HCT116 (cell line): ENCODE data around the gene DBNL. TPM values are rescaled to one million over a fixed set of nuclear protein-coding genes. Genes with fewer than 3 reads are reported as not detected.

ENCODE experiments used
- ATAC-seq: fragments of 200-7000 bp; cut with Tn5 transposase; 2 replicates; pipeline ENCODE4 v1.9.1; 2020; ENCODE audit warnings: mild to moderate bottlenecking, moderate library complexity
- BruUV-seq: library from RNA; stranded (reverse); fragments of 400-500 nt; replicated peaks from 2 replicates; lab custom pipeline; 2021; lab: Mats Ljungman, UMichigan
- CTCF ChIA-PET: fragments of 300-600 bp; sonication (Branson Sonifier 250); formaldehyde crosslinking; loops from one replicate; lab custom pipeline; 2021; ENCODE audit warnings: antibody characterized with exemption; lab: Charles Lee
- POLR2A ChIA-PET: fragments of 300-600, 350-600 bp; sonication (Branson Sonifier 250); formaldehyde crosslinking; loops from one replicate; lab custom pipeline; 2021; ENCODE audit warnings: antibody characterized with exemption; lab: Charles Lee
- RAD21 ChIA-PET, 2 experiments: fragments of 300-600 bp; sonication (Branson Sonifier 250); formaldehyde crosslinking; loops; one replicate each; lab custom pipeline; 2023; ENCODE audit warnings: low total read pairs in 2 of 2; ENCODE audit not compliant: uncharacterized antibody in 2 of 2, unreplicated experiment in 2 of 2, low non-redundant PET in 1 of 2; lab: Charles Lee
- DNase-seq: peaks from one replicate; pipeline ENCODE4 v3.0.0-alpha.2; 2010; ENCODE audit warnings: low read depth, low spot score
- H2AFZ ChIP-seq: fragments of 200-600 bp; shearing (Covaris generic), sonication (generic); 2 replicates; pipeline ENCODE4 v1.6.1; 2017; ENCODE audit warnings: low read depth, mixed run types, mixed read lengths, antibody characterized with exemption, low read length; ENCODE audit not compliant: poor library complexity, severe bottlenecking
- H3K27ac ChIP-seq: 2 replicates; pipeline ENCODE4 v1.5.1; 2012; ENCODE audit warnings: low read depth, low read length
- H3K27me3 ChIP-seq: fragments of 200-600 bp; sonication (generic); 2 replicates; pipeline ENCODE4 v1.6.1; 2016; ENCODE audit warnings: mixed run types, low read length, mixed read lengths; ENCODE audit not compliant: insufficient read depth
- H3K36me3 ChIP-seq, 2 experiments: fragments of 200-500 bp in 1 of 2; fragments of 200-600 bp in 1 of 2; sonication (Bioruptor generic) in 1 of 2; sonication (generic) in 1 of 2; 2 replicates each; pipeline versions ENCODE4 v1.5.1 to v1.6.1; 2014 to 2016; ENCODE audit warnings: low read length in 2 of 2, inconsistent platforms in 1 of 2, mixed read lengths in 1 of 2, mixed run types in 1 of 2; ENCODE audit not compliant: insufficient read depth in 2 of 2, control insufficient read depth in 1 of 2
- H3K4me1 ChIP-seq, 2 experiments: fragments of 200-600 bp in 1 of 2; sonication (generic) in 1 of 2; 2 replicates each; pipeline versions ENCODE4 v1.5.1 to v1.6.1; 2012 to 2017; ENCODE audit warnings: low read length in 2 of 2, inconsistent platforms in 1 of 2, mild to moderate bottlenecking in 1 of 2, mixed read lengths in 1 of 2, mixed run types in 1 of 2, moderate library complexity in 1 of 2; ENCODE audit not compliant: insufficient read depth in 2 of 2, control insufficient read depth in 1 of 2
- H3K4me2 ChIP-seq: fragments of 200-600 bp; sonication (generic); 2 replicates; pipeline ENCODE4 v1.6.1; 2017; ENCODE audit warnings: mixed run types, low read length, mixed read lengths
- H3K4me3 ChIP-seq, 2 experiments: fragments of 200-600 bp in 1 of 2; sonication (generic) in 1 of 2; replicated peaks in 1 of 2; 2 replicates each; pipeline ENCODE4 v1.5.1; 2011 to 2016; ENCODE audit warnings: low read length in 2 of 2, control low read depth in 1 of 2, low read depth in 1 of 2, mild to moderate bottlenecking in 1 of 2, mixed read lengths in 1 of 2, mixed run types in 1 of 2
- H3K79me2 ChIP-seq: fragments of 200-600 bp; sonication (generic); 2 replicates; pipeline ENCODE4 v1.6.1; 2017; ENCODE audit warnings: mild to moderate bottlenecking, mixed run types, low read length, moderate library complexity, mixed read lengths; ENCODE audit not compliant: insufficient read depth
- H3K9ac ChIP-seq: fragments of 200-600 bp; sonication (generic); 2 replicates; pipeline ENCODE4 v1.6.1; 2016; ENCODE audit warnings: low read length, mixed read lengths
- H3K9me2 ChIP-seq: fragments of 200-600 bp; sonication (generic), shearing (Covaris generic); 2 replicates; pipeline ENCODE4 v1.6.1; 2017; ENCODE audit warnings: mixed run types, mild to moderate bottlenecking, moderate library complexity; ENCODE audit not compliant: insufficient read depth
- H3K9me3 ChIP-seq, 2 experiments: fragments of 200-500 bp in 1 of 2; fragments of 200-600 bp in 1 of 2; sonication (Bioruptor generic) in 1 of 2; sonication (generic) in 1 of 2; 2 replicates each; pipeline ENCODE4 v1.6.1; 2014 to 2017; ENCODE audit warnings: low read length in 2 of 2, mixed read lengths in 2 of 2, inconsistent platforms in 1 of 2, low read depth in 1 of 2, mild to moderate bottlenecking in 1 of 2, mixed run types in 1 of 2, moderate library complexity in 1 of 2; ENCODE audit not compliant: control insufficient read depth in 1 of 2, insufficient read depth in 1 of 2
- H4K20me1 ChIP-seq: fragments of 200-600 bp; sonication (generic), shearing (Covaris generic); 2 replicates; pipeline ENCODE4 v1.6.1; 2017; ENCODE audit warnings: mixed run types, mild to moderate bottlenecking, moderate library complexity; ENCODE audit not compliant: insufficient read depth
- CBX3 ChIP-seq: IDR thresholded peaks from 2 replicates; pipeline ENCODE4 v1.6.1; 2012; ENCODE audit warnings: low read depth
- CEBPB ChIP-seq: IDR thresholded peaks from 2 replicates; pipeline ENCODE4 v1.6.1; 2012; ENCODE audit warnings: low read depth
- EGR1 ChIP-seq: IDR thresholded peaks from 2 replicates; pipeline ENCODE4 v1.6.1; 2012; ENCODE audit warnings: low read depth
- ELF1 ChIP-seq: IDR thresholded peaks from 2 replicates; pipeline ENCODE4 v1.6.1; 2012; ENCODE audit warnings: low read depth, borderline replicate concordance
- EZH2phosphoT487 ChIP-seq: fragments of 200-600 bp; IDR thresholded peaks from 2 replicates; pipeline ENCODE4 v1.6.1; 2018; ENCODE audit warnings: antibody characterized with exemption, borderline replicate concordance
- FOSL1 ChIP-seq: IDR thresholded peaks from 2 replicates; pipeline ENCODE4 v1.6.1; 2012; ENCODE audit warnings: low read depth
- JUND ChIP-seq: IDR thresholded peaks from 2 replicates; pipeline ENCODE4 v1.6.1; 2012
- POLR2AphosphoS5 ChIP-seq: IDR thresholded peaks from 2 replicates; pipeline ENCODE4 v1.6.1; 2011; ENCODE audit warnings: mild to moderate bottlenecking, low read depth, low read length, moderate library complexity
- SP1 ChIP-seq: IDR thresholded peaks from 2 replicates; pipeline ENCODE4 v1.6.1; 2012; ENCODE audit warnings: low read depth
- SRF ChIP-seq: IDR thresholded peaks from 2 replicates; pipeline ENCODE4 v1.6.1; 2012; ENCODE audit warnings: low read depth
- ZFX ChIP-seq: fragments of 450-650 bp; IDR thresholded peaks from 2 replicates; pipeline ENCODE4 v1.6.1; 2017
- ZNF274 ChIP-seq: fragments of 200-500 bp; sonication (Bioruptor generic); IDR thresholded peaks from 2 replicates; pipeline ENCODE4 v1.6.1; 2014; ENCODE audit warnings: mild to moderate bottlenecking, low read depth, low read length, inconsistent platforms
- intact Hi-C: fragments of 100-400 bp; cut with micrococcal nuclease; formaldehyde crosslinking; loops from 2 replicates; pipeline ENCODE4 v1.10.0; 2022
- total RNA-seq: library from RNA; stranded (reverse); gene quantifications from one replicate; pipeline ENCODE4 v1.2.1, GENCODE V29; 2021; ENCODE audit not compliant: unreplicated experiment
- TF ChIP-seq, protein P1 (sequence below), 3 experiments: fragments of 200-600 bp in 1 of 3; sonication (generic) in 1 of 3; IDR thresholded peaks in 2 of 3; conservative IDR thresholded peaks in 1 of 3; 2 replicates each; pipeline ENCODE4 v1.5.1; 2012 to 2017; ENCODE audit warnings: low read depth in 2 of 3, low read length in 2 of 3, antibody characterized with exemption in 1 of 3, borderline replicate concordance in 1 of 3, control low read depth in 1 of 3, mild to moderate bottlenecking in 1 of 3, mixed read lengths in 1 of 3, mixed run types in 1 of 3, moderate library complexity in 1 of 3; ENCODE audit not compliant: insufficient read depth in 1 of 3
- TF ChIP-seq, protein P2 (sequence below): IDR thresholded peaks from 2 replicates; pipeline ENCODE4 v1.6.1; 2012

The DBNL gene
- total RNA-seq, 1 experiment from 2014 or later, result 39.4 TPM

- ChIA-PET CTCF (no interaction called here), RAD21 (no interaction called here), POLR2A (no interaction called here)
- Histone ChIP-seq H3K4me3 (no peak overlapping the region), H3K4me2 (no peak overlapping the region), H3K79me2 (no peaks in the 10 kb centered on the region), H3K27ac (no peak overlapping the region), H2AFZ (no peak overlapping the region), H3K4me1 (peaks cover 0 to 6% of the 10 kb centered on the region in 2 experiments; a peak in 2 of 4 replicates), H3K36me3 (no peaks in the 10 kb centered on the region), H3K9me3 (no peaks in the 10 kb centered on the region), H3K9ac (no peak overlapping the region), H4K20me1 (no peaks in the 10 kb centered on the region), H3K27me3 (no peaks in the 10 kb centered on the region), H3K9me2 (no peaks in the 10 kb centered on the region)
- TF ChIP-seq POLR2AphosphoS5, result no peak
- no peak for TF ChIP-seq ZFX
- TF ChIP-seq FOSL1, result no peak
- no peak for TF ChIP-seq ELF1
- TF ChIP-seq CBX3, result no peak
- TF ChIP-seq EGR1, result no peak
- TF ChIP-seq, protein P1, sequence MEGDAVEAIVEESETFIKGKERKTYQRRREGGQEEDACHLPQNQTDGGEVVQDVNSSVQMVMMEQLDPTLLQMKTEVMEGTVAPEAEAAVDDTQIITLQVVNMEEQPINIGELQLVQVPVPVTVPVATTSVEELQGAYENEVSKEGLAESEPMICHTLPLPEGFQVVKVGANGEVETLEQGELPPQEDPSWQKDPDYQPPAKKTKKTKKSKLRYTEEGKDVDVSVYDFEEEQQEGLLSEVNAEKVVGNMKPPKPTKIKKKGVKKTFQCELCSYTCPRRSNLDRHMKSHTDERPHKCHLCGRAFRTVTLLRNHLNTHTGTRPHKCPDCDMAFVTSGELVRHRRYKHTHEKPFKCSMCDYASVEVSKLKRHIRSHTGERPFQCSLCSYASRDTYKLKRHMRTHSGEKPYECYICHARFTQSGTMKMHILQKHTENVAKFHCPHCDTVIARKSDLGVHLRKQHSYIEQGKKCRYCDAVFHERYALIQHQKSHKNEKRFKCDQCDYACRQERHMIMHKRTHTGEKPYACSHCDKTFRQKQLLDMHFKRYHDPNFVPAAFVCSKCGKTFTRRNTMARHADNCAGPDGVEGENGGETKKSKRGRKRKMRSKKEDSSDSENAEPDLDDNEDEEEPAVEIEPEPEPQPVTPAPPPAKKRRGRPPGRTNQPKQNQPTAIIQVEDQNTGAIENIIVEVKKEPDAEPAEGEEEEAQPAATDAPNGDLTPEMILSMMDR (IDR thresholded peaks at IDR 0.05 in 2 of 3, conservative IDR thresholded peaks at IDR 0.05 in 1 of 3; ENCODE audit: borderline replicate concordance in 1 of 3, insufficient read depth in 1 of 3, low read depth in 2 of 3, low read length in 2 of 3), result no peak
- TF ChIP-seq, protein P2, sequence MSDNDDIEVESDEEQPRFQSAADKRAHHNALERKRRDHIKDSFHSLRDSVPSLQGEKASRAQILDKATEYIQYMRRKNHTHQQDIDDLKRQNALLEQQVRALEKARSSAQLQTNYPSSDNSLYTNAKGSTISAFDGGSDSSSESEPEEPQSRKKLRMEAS, result no peak
- no peak for TF ChIP-seq ZNF274
- no peak for TF ChIP-seq SP1
- no peak for TF ChIP-seq CEBPB
- no peak for TF ChIP-seq SRF
- no peak for TF ChIP-seq JUND
- TF ChIP-seq EZH2phosphoT487, result no peak
- no peak for DNase-seq
- intact Hi-C loops, result no loop called here
- no TSS peak for BruUV-seq
- ATAC-seq, result no peak
These were observed 56.9 kb downstream of the DBNL start for GRCh38 chr7:44101303-44101965.
